IMR-90 (cell line): ENCODE measurements around the gene PHLDA2.
A peak's percentile ranks its signal among the peaks of the same experiment; 100 is the strongest.

Source experiments
- BHLHE40 ChIP-seq: fragments of 150-350 bp; IDR thresholded peaks from 2 replicates; pipeline ENCODE4 v1.6.1; 2016; ENCODE audit warnings: mild to moderate bottlenecking, low read depth, low read length
- CHD1 ChIP-seq: IDR thresholded peaks from 2 replicates; pipeline ENCODE4 v1.6.1; 2012; ENCODE audit warnings: low read depth, low read length, improper control_type of control experiment
- FOS ChIP-seq: fragments of 150-350 bp; IDR thresholded peaks from 2 replicates; pipeline ENCODE4 v1.6.1; 2016; ENCODE audit warnings: low read depth, low read length
- MXI1 ChIP-seq: IDR thresholded peaks from 2 replicates; pipeline ENCODE4 v1.6.1; 2012; ENCODE audit warnings: low read depth, mild to moderate bottlenecking, low read length, moderate library complexity, borderline replicate concordance
- POLR2A ChIP-seq: IDR thresholded peaks from 2 replicates; pipeline ENCODE4 v1.6.1; 2012; ENCODE audit warnings: mild to moderate bottlenecking, low read depth, low read length
- RAD21 ChIP-seq: IDR thresholded peaks from 2 replicates; pipeline ENCODE4 v1.6.1; 2012; ENCODE audit warnings: low read length, improper control_type of control experiment
- TF ChIP-seq, protein P1 (sequence below): conservative IDR thresholded peaks from 2 replicates; pipeline ENCODE4 v1.5.1; 2012; ENCODE audit warnings: mild to moderate bottlenecking, low read depth, low read length, improper control_type of control experiment

DNA sequence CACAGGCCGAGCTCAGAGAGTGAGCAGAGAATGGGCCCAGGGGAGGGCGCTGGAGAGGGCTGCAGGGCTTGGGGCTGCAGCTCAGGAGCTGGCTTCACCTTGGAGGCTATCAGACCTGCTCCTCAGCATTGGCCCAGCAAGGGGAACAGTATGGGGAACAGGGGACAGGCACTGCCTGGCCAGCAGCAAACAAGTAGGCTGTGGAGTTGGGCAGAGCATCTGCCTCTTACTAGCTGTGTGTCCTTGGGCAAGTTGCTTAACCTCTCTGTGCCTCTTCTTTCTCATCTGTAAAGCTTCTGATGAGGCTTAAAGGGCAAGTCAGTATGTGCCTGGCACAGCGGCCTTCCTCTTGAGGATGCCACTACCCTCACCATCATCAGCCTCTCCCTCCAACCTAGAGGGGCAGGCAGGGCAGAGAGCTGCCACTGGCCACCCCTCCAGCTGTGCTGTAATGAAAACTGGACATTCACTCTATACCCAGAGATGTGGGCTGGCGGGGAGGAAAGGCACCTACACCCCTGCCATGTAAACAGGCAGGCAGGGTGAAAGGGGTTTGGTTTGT, 36.2 kb downstream of the PHLDA2 start:
- TF ChIP-seq FOS (no peak), POLR2A (no peak), MXI1 (no peak), CHD1 (no peak), BHLHE40 (no peak), RAD21 (peak; percentile 25; the same call in 1 of the 2 replicates)
- TF ChIP-seq, protein P1, sequence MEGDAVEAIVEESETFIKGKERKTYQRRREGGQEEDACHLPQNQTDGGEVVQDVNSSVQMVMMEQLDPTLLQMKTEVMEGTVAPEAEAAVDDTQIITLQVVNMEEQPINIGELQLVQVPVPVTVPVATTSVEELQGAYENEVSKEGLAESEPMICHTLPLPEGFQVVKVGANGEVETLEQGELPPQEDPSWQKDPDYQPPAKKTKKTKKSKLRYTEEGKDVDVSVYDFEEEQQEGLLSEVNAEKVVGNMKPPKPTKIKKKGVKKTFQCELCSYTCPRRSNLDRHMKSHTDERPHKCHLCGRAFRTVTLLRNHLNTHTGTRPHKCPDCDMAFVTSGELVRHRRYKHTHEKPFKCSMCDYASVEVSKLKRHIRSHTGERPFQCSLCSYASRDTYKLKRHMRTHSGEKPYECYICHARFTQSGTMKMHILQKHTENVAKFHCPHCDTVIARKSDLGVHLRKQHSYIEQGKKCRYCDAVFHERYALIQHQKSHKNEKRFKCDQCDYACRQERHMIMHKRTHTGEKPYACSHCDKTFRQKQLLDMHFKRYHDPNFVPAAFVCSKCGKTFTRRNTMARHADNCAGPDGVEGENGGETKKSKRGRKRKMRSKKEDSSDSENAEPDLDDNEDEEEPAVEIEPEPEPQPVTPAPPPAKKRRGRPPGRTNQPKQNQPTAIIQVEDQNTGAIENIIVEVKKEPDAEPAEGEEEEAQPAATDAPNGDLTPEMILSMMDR: peak; percentile 34
